GM12873 (cell line): Measurements from ENCODE around the gene HLF.

Experiments used
- CTCF ChIP-seq: IDR thresholded peaks from 2 replicates; pipeline ENCODE4 v1.5.1; 2012; ENCODE audit warnings: low read depth, mild to moderate bottlenecking, moderate library complexity, low read length, control low read depth; ENCODE audit not compliant: insufficient read depth; ENCODE audit errors: missing control alignments

HLF gene

GRCh38 chr17:55264278-55264644 lies 499 bp upstream of the HLF start:
- no peak for TF ChIP-seq CTCF

GRCh38 chr17:55265311-55266021 lies 706 bp downstream of the HLF start:
- no peak for TF ChIP-seq CTCF

- no peak for TF ChIP-seq CTCF
Measured at GRCh38 chr17:55266051-55266957, 1.5 kb downstream of the HLF start.

- TF ChIP-seq CTCF = no peak
Measured at GRCh38 chr17:55266958-55267688, 2.4 kb downstream of the HLF start.

- TF ChIP-seq CTCF = no peak
Measured at GRCh38 chr17:55267777-55268648, 3.3 kb downstream of the HLF start.

- no peak for TF ChIP-seq CTCF
Measured at GRCh38 chr17:55268649-55269480, 4.1 kb downstream of the HLF start.
